AG04450 (cell line): Measurements from ENCODE around the gene ZNF143. TPM values are rescaled to one million over a fixed set of nuclear protein-coding genes. Genes with fewer than 3 reads are reported as not detected.
"Not testable (repeated sequence)": the region's sequence is repeated elsewhere in the genome, so short reads cannot be mapped to it uniquely, and the experiment has no call there.

ENCODE experiments used
- CTCF ChIA-PET: fragments of 300-600, 350-600 bp; formaldehyde crosslinking; extraction: SDS; loops from one replicate; lab custom pipeline; 2022; ENCODE audit warnings: antibody characterized with exemption, inconsistent platforms; lab: Charles Lee
- POLR2A ChIA-PET: fragments of 350-600 bp; formaldehyde crosslinking; extraction: SDS; loops from one replicate; lab custom pipeline; 2021; ENCODE audit warnings: antibody characterized with exemption, inconsistent platforms; lab: Yijun Ruan, JAX
- DNase-seq: peaks from one replicate; pipeline ENCODE4 v3.0.0-alpha.2; 2011; ENCODE audit warnings: low read depth, low spot score
- H3K27ac ChIP-seq: one replicate; pipeline ENCODE4 v1.5.1; 2012; ENCODE audit warnings: low read depth, low read length, control low read depth
- H3K27me3 ChIP-seq: one replicate; pipeline ENCODE4 v1.6.0; 2012; ENCODE audit warnings: low read length; ENCODE audit not compliant: control insufficient read depth, insufficient read depth
- H3K4me3 ChIP-seq: 2 replicates; pipeline ENCODE4 v1.5.1; 2011; ENCODE audit warnings: mild to moderate bottlenecking, low read depth, low read length, control low read depth
- H3K9me3 ChIP-seq: 2 replicates; pipeline ENCODE4 v1.5.1; 2012; ENCODE audit warnings: low read length; ENCODE audit not compliant: control insufficient read depth, insufficient read depth
- polyA plus RNA-seq: library from polyadenylated mRNA; depleted of rRNA; stranded (reverse); fragments of >200 nt; gene quantifications from 2 replicates; pipeline ENCODE4 v1.2.3, GENCODE V29; 2011
- TF ChIP-seq, protein P1 (sequence below): IDR thresholded peaks from 2 replicates; pipeline ENCODE4 v1.5.1; 2011; ENCODE audit warnings: low read depth, low read length, control low read depth, inconsistent platforms

The ZNF143 gene
- polyA plus RNA-seq, 1 experiment = 29.4 TPM

- DNase-seq = no peak
- no peaks in the 10 kb centered on the region for H3K27me3 ChIP-seq
- ChIA-PET POLR2A (interaction anchor here (1.4 to 1.7 kb wide), 2 partner anchors 12 kb away, joined by 7 to 8 read pairs; partner anchors contain the start of gene ZNF143), CTCF (interaction anchor here (1.3 kb wide), 1 partner anchor 58 kb away, joined by 4 read pairs; no protein-coding TSS in a partner anchor)
- H3K4me3 ChIP-seq = no peak overlapping the region
- TF ChIP-seq, protein P1, sequence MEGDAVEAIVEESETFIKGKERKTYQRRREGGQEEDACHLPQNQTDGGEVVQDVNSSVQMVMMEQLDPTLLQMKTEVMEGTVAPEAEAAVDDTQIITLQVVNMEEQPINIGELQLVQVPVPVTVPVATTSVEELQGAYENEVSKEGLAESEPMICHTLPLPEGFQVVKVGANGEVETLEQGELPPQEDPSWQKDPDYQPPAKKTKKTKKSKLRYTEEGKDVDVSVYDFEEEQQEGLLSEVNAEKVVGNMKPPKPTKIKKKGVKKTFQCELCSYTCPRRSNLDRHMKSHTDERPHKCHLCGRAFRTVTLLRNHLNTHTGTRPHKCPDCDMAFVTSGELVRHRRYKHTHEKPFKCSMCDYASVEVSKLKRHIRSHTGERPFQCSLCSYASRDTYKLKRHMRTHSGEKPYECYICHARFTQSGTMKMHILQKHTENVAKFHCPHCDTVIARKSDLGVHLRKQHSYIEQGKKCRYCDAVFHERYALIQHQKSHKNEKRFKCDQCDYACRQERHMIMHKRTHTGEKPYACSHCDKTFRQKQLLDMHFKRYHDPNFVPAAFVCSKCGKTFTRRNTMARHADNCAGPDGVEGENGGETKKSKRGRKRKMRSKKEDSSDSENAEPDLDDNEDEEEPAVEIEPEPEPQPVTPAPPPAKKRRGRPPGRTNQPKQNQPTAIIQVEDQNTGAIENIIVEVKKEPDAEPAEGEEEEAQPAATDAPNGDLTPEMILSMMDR = no peak
- no peaks in the 10 kb centered on the region; the same call in 1 of the 2 replicates for H3K9me3 ChIP-seq
- no peak overlapping the region for H3K27ac ChIP-seq
Observed at GRCh38 chr11:9448576-9449352, 12.0 kb upstream of the ZNF143 start.

DNA sequence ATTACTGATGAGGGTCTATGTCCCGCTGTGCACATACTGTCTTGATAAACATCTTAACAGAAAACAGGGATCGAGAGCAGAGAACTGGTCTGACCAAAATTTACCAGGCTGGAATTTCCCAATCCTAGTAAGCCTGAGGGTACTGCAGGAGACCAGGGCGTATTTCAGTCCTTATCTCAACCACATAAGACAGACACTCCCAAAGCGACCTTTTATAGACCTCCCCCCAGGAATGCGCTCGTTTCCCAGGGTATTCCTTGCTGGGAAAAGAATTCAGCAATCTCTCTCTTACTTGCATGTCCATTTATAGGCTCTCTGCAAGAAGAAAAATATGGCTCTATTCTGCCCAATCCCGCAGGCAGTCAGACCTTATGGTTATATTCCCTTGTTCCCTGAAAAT, 8.8 kb upstream of the ZNF143 start:
- H3K27me3 ChIP-seq, CTCF ChIA-PET, DNase-seq, H3K4me3 ChIP-seq, H3K27ac ChIP-seq, H3K9me3 ChIP-seq: not testable (repeated sequence)
- POLR2A ChIA-PET = interaction anchor here (1.6 kb wide), 1 partner anchor 9 kb away, joined by 5 read pairs; the partner anchor contains the start of gene ZNF143

DNA sequence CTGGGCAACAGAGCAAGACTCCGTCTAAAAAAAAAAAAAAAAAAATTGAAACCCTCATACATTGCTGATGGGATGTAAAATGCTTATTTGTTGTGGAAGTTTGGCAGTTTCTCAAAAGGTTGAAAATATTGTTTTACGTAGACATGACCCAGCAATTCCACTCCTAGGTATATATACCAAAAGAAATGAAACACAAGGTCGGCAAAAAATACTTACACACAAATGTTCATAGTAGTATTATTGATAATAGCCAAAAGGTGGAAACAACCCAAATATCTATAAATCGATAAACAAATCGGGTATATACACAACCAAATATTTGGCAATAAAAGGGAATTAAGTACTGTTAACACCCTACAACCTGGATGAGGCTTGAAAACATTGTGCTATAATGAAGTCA, 5.1 kb upstream of the ZNF143 start:
- DNase-seq = no peak
- ChIA-PET CTCF (no interaction called here), POLR2A (interaction anchor here (0.6 kb wide), 2 partner anchors 42 to 141 kb away, joined by 3 read pairs; partner anchors contain the start of gene TMEM41B)
- Histone ChIP-seq H3K9me3 (peaks cover 10% of the 10 kb centered on the region; the same call in 1 of the 2 replicates), H3K27ac (no peak overlapping the region), H3K4me3 (no peak overlapping the region), H3K27me3 (no peaks in the 10 kb centered on the region)
- TF ChIP-seq, protein P1 = no peak

DNA sequence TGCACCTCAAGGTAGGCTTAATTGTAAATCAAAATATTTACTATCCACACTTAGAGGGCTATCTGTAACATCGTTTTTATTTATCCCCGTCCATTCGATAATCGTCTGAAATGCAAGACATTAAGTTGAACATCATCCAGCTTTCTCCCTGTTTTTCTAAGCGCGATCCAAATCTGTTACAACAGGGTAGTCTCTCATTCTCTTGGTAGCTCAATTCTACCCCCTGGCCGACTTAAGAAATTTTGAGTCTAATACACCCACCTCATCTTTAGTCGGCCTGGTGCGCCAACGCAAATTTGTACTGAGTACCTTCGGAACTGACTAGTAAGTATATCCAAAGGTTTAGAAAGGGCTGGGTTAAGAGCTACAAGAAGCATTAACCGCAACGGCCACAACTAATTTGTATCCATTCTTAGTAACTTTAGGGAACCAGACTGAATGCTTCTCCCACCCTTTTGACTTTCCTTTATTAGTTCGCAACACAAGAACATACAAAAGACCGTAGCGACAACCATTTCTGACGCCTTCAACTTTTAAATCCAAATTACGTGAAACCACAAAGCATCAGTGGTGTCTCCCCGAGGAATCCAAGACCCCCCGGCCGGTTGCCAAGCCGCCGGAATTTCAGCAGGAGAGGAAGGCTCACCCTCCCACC, 1.0 kb upstream of the ZNF143 start:
- H3K4me3 ChIP-seq = peak overlapping the region; percentile 97
- peaks cover 10% of the 10 kb centered on the region; the same call in 1 of the 2 replicates for H3K9me3 ChIP-seq
- peak overlapping the region; percentile 98 for H3K27ac ChIP-seq
- POLR2A ChIA-PET = interaction anchor here (0.5 to 2.6 kb wide), 33 partner anchors 10 to 1080 kb away, joined by 3 to 27 read pairs (median 5); partner anchors contain the start of genes ADM, DENND5A, IPO7 and TMEM41B
- CTCF ChIA-PET = interaction anchor here (0.5 to 2.0 kb wide), 3 partner anchors 47 to 869 kb away, joined by 3 to 7 read pairs (median 4); no protein-coding TSS in a partner anchor
- TF ChIP-seq, protein P1 = no peak
- H3K27me3 ChIP-seq = no peaks in the 10 kb centered on the region
- DNase-seq = peak; percentile 7

GRCh38 chr11:9461063-9461759, 399 bp downstream of the ZNF143 start:
- peaks cover 10% of the 10 kb centered on the region; the same call in 1 of the 2 replicates for H3K9me3 ChIP-seq
- H3K4me3 ChIP-seq = peak overlapping the region; percentile 67
- TF ChIP-seq, protein P1 = no peak
- peak; percentile 66 for DNase-seq
- H3K27me3 ChIP-seq = no peaks in the 10 kb centered on the region
- ChIA-PET POLR2A (interaction anchor here (0.6 to 2.6 kb wide), 44 partner anchors 10 to 1944 kb away, joined by 3 to 27 read pairs (median 4); partner anchors contain the start of genes ADM, DENND5A, IPO7 and TMEM41B), CTCF (interaction anchor here (0.6 to 2.0 kb wide), 2 partner anchors 21 to 45 kb away, joined by 3 to 7 read pairs; no protein-coding TSS in a partner anchor)
- peak overlapping the region; percentile 99 for H3K27ac ChIP-seq
